ENCODE data around the gene AMACR. TPM values are rescaled to one million over a fixed set of nuclear protein-coding genes. Genes with fewer than 3 reads are reported as not detected.
A peak's percentile ranks its signal among the peaks of the same experiment; 100 is the strongest.

The AMACR gene
- total RNA-seq, 2 experiments from 2014 or later = 6.5 to 7.7 TPM

GRCh38 chr5:33997331-33997983 is 10.4 kb downstream of the AMACR start:
- peak; percentile 65 for ATAC-seq
- TF ChIP-seq CTCF (IDR thresholded peaks at IDR 0.05) = peak; percentile 47
- intact Hi-C loops (cut with micrococcal nuclease) = loop anchor here (5.0 kb wide), 1 partner anchor 470 kb away; no protein-coding TSS in a partner anchor
- POLR2A ChIA-PET = interaction anchor here (0.9 kb wide), 1 partner anchor 10 kb away, joined by 3 read pairs; the partner anchor contains the start of gene AMACR
- peaks cover 3% of the 10 kb centered on the region for H3K4me1 Mint-ChIP-seq (ENCODE audit: low read depth)
- H3K4me3 Mint-ChIP-seq = no peak overlapping the region
- CTCF ChIA-PET = interaction anchor here (0.7 to 2.3 kb wide), 17 partner anchors 8 to 188 kb away, joined by 3 to 11 read pairs (median 4); partner anchors contain the start of gene AMACR
- H3K36me3 Mint-ChIP-seq (ENCODE audit: low read depth) = peaks cover 12% of the 10 kb centered on the region
- DNase-seq = peak; percentile 39
- H3K27me3 Mint-ChIP-seq = no peaks in the 10 kb centered on the region
- H3K27ac Mint-ChIP-seq = no peak overlapping the region
- no peaks in the 10 kb centered on the region for H3K9me3 Mint-ChIP-seq

GRCh38 chr5:33995865-33996264 is 12.0 kb downstream of the AMACR start:
- intact Hi-C loops (cut with micrococcal nuclease) = loop anchor here (5.0 kb wide), 1 partner anchor 471 kb away; no protein-coding TSS in a partner anchor
- TF ChIP-seq CTCF (IDR thresholded peaks at IDR 0.05) = no peak
- H3K9me3 Mint-ChIP-seq = no peaks in the 10 kb centered on the region
- no peak overlapping the region for H3K4me3 Mint-ChIP-seq
- ChIA-PET POLR2A (no interaction called here), CTCF (interaction anchor here (1.0 to 2.3 kb wide), 6 partner anchors 13 to 469 kb away, joined by 3 to 11 read pairs (median 5); partner anchors contain the start of gene AMACR)
- no peak overlapping the region for H3K27ac Mint-ChIP-seq
- H3K4me1 Mint-ChIP-seq (ENCODE audit: low read depth) = peaks cover 3% of the 10 kb centered on the region
- H3K27me3 Mint-ChIP-seq = no peaks in the 10 kb centered on the region
- H3K36me3 Mint-ChIP-seq (ENCODE audit: low read depth) = peaks cover 12% of the 10 kb centered on the region
- ATAC-seq (no peak), DNase-seq (no peak)

GRCh38 chr5:33994845-33995244 is 13.0 kb downstream of the AMACR start:
- intact Hi-C loops (cut with micrococcal nuclease) = loop anchor here (5.0 kb wide), 1 partner anchor 472 kb away; no protein-coding TSS in a partner anchor
- TF ChIP-seq CTCF (IDR thresholded peaks at IDR 0.05) = no peak
- POLR2A ChIA-PET = no interaction called here
- Mint-ChIP-seq H3K27ac (peak overlapping the region; percentile 19), H3K4me1 (ENCODE audit: low read depth) (peaks cover 3% of the 10 kb centered on the region), H3K4me3 (no peak overlapping the region), H3K9me3 (no peaks in the 10 kb centered on the region), H3K27me3 (no peaks in the 10 kb centered on the region), H3K36me3 (ENCODE audit: low read depth) (peaks cover 12% of the 10 kb centered on the region)
- CTCF ChIA-PET = no interaction called here
- ATAC-seq (peak; percentile 78), DNase-seq (peak; percentile 22)

GRCh38 chr5:33992864-33993263 is 15.0 kb downstream of the AMACR start:
- ChIA-PET POLR2A (no interaction called here), CTCF (no interaction called here)
- H3K27me3 Mint-ChIP-seq = no peaks in the 10 kb centered on the region
- H3K36me3 Mint-ChIP-seq (ENCODE audit: low read depth) = peaks cover 22% of the 10 kb centered on the region
- H3K27ac Mint-ChIP-seq = no peak overlapping the region
- ATAC-seq (no peak), DNase-seq (no peak)
- intact Hi-C loops (cut with micrococcal nuclease) = no loop called here
- no peaks in the 10 kb centered on the region for H3K9me3 Mint-ChIP-seq
- H3K4me1 Mint-ChIP-seq (ENCODE audit: low read depth) = peaks cover 3% of the 10 kb centered on the region
- TF ChIP-seq CTCF (IDR thresholded peaks at IDR 0.05) = no peak
- H3K4me3 Mint-ChIP-seq = no peak overlapping the region

GRCh38 chr5:33985447-33985846 is 22.4 kb downstream of the AMACR start:
- TF ChIP-seq CTCF (IDR thresholded peaks at IDR 0.05) = no peak
- ChIA-PET POLR2A (no interaction called here), CTCF (interaction anchor here (2.1 kb wide), 1 partner anchor 12 kb away, joined by 5 read pairs; no protein-coding TSS in a partner anchor)
- H3K27ac Mint-ChIP-seq = no peak overlapping the region
- intact Hi-C loops (cut with micrococcal nuclease) = no loop called here
- no peaks in the 10 kb centered on the region for H3K9me3 Mint-ChIP-seq
- no peak overlapping the region for H3K4me3 Mint-ChIP-seq
- H3K36me3 Mint-ChIP-seq (ENCODE audit: low read depth) = peaks cover 19% of the 10 kb centered on the region
- ATAC-seq = no peak
- no peaks in the 10 kb centered on the region for H3K4me1 Mint-ChIP-seq (ENCODE audit: low read depth)
- no peak for DNase-seq
- H3K27me3 Mint-ChIP-seq = no peaks in the 10 kb centered on the region

All from activated CD8-positive, alpha-beta T cell treated with anti-CD3 and anti-CD28 coated beads for 36 hours (primary cell).